Osteocyte (in vitro differentiated cells): ENCODE data around the gene TINAG. TPM values are rescaled to one million over a fixed set of nuclear protein-coding genes. Genes with fewer than 3 reads are reported as not detected.

Source experiments
- DNase-seq: peaks from one replicate; pipeline ENCODE4 v3.0.0; 2021; ENCODE audit warnings: mixed read lengths; ENCODE audit not compliant: unreplicated experiment; ENCODE audit errors: extremely low spot score
- H3K27ac Mint-ChIP-seq: one replicate; pipeline ENCODE4 v1.8.0; 2021; ENCODE audit warnings: mild to moderate bottlenecking, mixed read lengths; ENCODE audit not compliant: unreplicated experiment
- H3K27me3 Mint-ChIP-seq: one replicate; pipeline ENCODE4 v1.8.0; 2021; ENCODE audit warnings: mixed read lengths; ENCODE audit not compliant: unreplicated experiment
- H3K36me3 Mint-ChIP-seq: one replicate; pipeline ENCODE4 v1.8.0; 2021; ENCODE audit warnings: mixed read lengths; ENCODE audit not compliant: unreplicated experiment
- H3K4me1 Mint-ChIP-seq: one replicate; pipeline ENCODE4 v1.8.0; 2021; ENCODE audit warnings: mixed read lengths; ENCODE audit not compliant: unreplicated experiment
- H3K4me3 Mint-ChIP-seq: one replicate; pipeline ENCODE4 v1.8.0; 2021; ENCODE audit warnings: mild to moderate bottlenecking, moderate library complexity, mixed read lengths; ENCODE audit not compliant: unreplicated experiment
- H3K9me3 Mint-ChIP-seq: one replicate; pipeline ENCODE4 v1.8.0; 2021; ENCODE audit warnings: mixed read lengths; ENCODE audit not compliant: unreplicated experiment
- total RNA-seq: library from RNA; stranded (reverse); gene quantifications from 2 replicates; pipeline ENCODE4 v1.2.1, GENCODE V29; 2021
- TF ChIP-seq, protein P1 (sequence below): fragments of 200-600 bp; sonication (generic); IDR thresholded peaks from 2 replicates; pipeline ENCODE4 v1.5.0; 2021; ENCODE audit warnings: antibody characterized with exemption, mild to moderate bottlenecking, moderate library complexity

TINAG gene
- total RNA-seq, 1 donor from 2014 or later: not detected

DNA sequence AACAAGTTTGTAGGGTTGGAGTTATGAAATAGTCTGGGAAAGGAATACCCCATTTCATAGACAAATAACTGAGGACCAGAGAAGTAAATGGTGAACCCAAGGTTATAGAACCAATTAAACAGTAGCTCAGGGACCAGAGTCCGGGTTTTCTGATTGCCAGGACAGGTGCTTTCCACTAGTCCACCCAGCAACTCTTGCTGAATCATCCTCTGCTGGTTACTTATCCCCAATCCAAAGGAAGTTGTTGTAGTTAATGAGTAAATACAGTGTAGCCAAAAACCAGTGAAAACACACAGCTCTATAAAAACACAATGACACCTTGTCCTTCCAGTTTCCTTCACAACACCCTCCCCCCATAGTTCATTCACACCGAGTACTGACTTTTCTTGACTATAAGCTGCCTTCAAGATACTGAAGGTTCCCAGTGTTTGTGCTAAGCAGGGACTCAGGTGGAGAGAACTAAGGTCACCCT is 766 bp upstream of the TINAG start:
- Mint-ChIP-seq H3K36me3 (no peaks in the 10 kb centered on the region), H3K27me3 (no peaks in the 10 kb centered on the region), H3K4me1 (no peaks in the 10 kb centered on the region), H3K4me3 (no peak overlapping the region), H3K27ac (no peak overlapping the region), H3K9me3 (no peaks in the 10 kb centered on the region)
- TF ChIP-seq, protein P1, sequence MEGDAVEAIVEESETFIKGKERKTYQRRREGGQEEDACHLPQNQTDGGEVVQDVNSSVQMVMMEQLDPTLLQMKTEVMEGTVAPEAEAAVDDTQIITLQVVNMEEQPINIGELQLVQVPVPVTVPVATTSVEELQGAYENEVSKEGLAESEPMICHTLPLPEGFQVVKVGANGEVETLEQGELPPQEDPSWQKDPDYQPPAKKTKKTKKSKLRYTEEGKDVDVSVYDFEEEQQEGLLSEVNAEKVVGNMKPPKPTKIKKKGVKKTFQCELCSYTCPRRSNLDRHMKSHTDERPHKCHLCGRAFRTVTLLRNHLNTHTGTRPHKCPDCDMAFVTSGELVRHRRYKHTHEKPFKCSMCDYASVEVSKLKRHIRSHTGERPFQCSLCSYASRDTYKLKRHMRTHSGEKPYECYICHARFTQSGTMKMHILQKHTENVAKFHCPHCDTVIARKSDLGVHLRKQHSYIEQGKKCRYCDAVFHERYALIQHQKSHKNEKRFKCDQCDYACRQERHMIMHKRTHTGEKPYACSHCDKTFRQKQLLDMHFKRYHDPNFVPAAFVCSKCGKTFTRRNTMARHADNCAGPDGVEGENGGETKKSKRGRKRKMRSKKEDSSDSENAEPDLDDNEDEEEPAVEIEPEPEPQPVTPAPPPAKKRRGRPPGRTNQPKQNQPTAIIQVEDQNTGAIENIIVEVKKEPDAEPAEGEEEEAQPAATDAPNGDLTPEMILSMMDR: no peak
- DNase-seq: no peak

DNA sequence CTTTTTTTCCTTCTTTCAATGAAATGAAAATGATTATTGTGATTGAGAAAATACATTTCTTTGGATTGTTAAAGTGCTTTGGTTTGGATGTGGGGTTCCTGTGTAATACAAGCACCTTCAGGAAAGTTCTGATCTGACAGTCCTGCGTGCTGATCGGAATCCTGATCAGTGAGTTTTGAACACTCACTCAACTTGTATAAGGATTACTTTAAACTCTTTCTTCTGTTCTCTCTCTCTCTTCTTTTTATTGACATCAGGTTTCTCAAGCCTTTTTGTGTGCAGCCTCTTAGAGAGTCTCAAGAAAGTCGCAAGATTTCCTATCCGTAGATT is 710 bp downstream of the TINAG start:
- Mint-ChIP-seq H3K27ac (no peak overlapping the region), H3K9me3 (no peaks in the 10 kb centered on the region), H3K27me3 (no peaks in the 10 kb centered on the region), H3K36me3 (no peaks in the 10 kb centered on the region), H3K4me1 (no peaks in the 10 kb centered on the region), H3K4me3 (no peak overlapping the region)
- no peak for DNase-seq
- TF ChIP-seq, protein P1: no peak

DNA sequence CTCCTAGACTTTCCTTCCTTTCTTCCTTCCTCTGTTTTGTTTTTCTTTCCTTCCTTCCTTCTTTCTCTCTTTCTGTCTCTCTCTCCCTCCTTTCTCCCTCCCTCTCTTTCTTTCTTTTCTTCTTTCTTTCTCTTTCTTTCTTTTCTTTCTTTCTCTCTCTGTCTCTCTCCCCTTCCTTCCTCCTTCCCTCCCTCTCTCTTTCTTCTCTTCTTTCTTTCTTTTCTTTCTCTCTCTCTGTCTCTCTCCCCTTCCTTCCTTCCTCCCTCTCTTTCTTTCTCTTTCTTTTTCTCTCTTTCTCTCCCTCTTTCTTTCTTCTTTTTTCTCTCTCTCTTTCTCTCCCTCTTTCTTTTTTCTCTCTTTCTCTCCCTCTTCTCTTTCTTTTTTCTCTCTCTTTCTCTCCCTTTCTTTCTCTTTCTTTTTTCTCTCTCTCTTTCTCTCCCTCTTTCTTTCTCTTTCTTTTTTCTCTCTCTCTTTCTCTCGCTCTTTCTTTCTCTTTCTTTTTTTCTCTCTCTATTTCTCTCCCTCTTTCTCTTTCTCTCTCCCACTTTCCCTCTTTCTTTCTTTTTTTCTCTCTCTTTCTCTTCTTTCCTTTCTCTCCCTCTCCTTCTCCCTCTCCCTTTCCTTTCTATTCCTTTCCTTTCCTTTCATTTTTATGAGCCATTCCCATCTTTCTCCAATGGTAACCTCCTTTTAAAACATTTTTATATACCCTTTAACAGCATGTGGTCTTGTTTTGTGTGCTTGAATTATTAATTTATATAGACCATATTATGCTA is 2.3 kb downstream of the TINAG start:
- Mint-ChIP-seq H3K4me3 (no peak overlapping the region), H3K36me3 (no peaks in the 10 kb centered on the region), H3K9me3 (no peaks in the 10 kb centered on the region), H3K27me3 (no peaks in the 10 kb centered on the region), H3K4me1 (no peaks in the 10 kb centered on the region), H3K27ac (no peak overlapping the region)
- no peak for DNase-seq
- TF ChIP-seq, protein P1: no peak

GRCh38 chr6:54315656-54316055 is 7.4 kb downstream of the TINAG start:
- no peak overlapping the region for H3K4me3 Mint-ChIP-seq
- no peaks in the 10 kb centered on the region for H3K36me3 Mint-ChIP-seq
- H3K27me3 Mint-ChIP-seq: no peaks in the 10 kb centered on the region
- H3K4me1 Mint-ChIP-seq: no peaks in the 10 kb centered on the region
- TF ChIP-seq, protein P1: no peak
- H3K27ac Mint-ChIP-seq: no peak overlapping the region
- no peak for DNase-seq
- no peaks in the 10 kb centered on the region for H3K9me3 Mint-ChIP-seq

GRCh38 chr6:54320871-54321270 is 12.6 kb downstream of the TINAG start:
- no peaks in the 10 kb centered on the region for H3K36me3 Mint-ChIP-seq
- TF ChIP-seq, protein P1: no peak

More at GRCh38 chr6:54320871-54321270, 12.6 kb downstream of the TINAG start:
- DNase-seq: no peak
- Mint-ChIP-seq H3K4me1 (no peaks in the 10 kb centered on the region), H3K4me3 (no peak overlapping the region), H3K27ac (no peak overlapping the region), H3K27me3 (no peaks in the 10 kb centered on the region), H3K9me3 (no peaks in the 10 kb centered on the region)
